ENCODE data around the gene ACSBG1.

- TF ChIP-seq CTCF (IDR thresholded peaks at IDR 0.05; ENCODE audit: insufficient read depth, low read length) = no peak
- no peak for TF ChIP-seq POLR2AphosphoS5 (IDR thresholded peaks at IDR 0.05; ENCODE audit: low read depth)
- TF ChIP-seq REST (IDR thresholded peaks at IDR 0.05; ENCODE audit: insufficient replicate concordance, low read depth) = no peak
Observed at GRCh38 chr15:78194568-78194925, 39.8 kb downstream of the ACSBG1 start.

Data from HL-60 (cell line).